Measurements from ENCODE around the gene TSC22D3. TPM values are rescaled to one million over a fixed set of nuclear protein-coding genes. Genes with fewer than 3 reads are reported as not detected.

TSC22D3 gene
- total and polyA plus RNA-seq, 2 experiments from 2014 or later: 455 to 647 TPM

GRCh38 chrX:107750861-107751445, 24.6 kb downstream of the TSC22D3 start:
- no peak overlapping the region for H3K4me2 ChIP-seq
- 83% methylated on average over 7 of the region's 7 CpGs for WGBS (ENCODE audit: low lambda C conversion rate, missing lambda C conversion rate)
- peaks cover 28% of the 10 kb centered on the region for H3K4me1 ChIP-seq (ENCODE audit: insufficient read depth)
- no peak for DNase-seq (ENCODE audit: low spot score)
- TF ChIP-seq EZH2 (IDR thresholded peaks at IDR 0.05; ENCODE audit: borderline replicate concordance): no peak
- no peak for TF ChIP-seq CTCF (IDR thresholded peaks at IDR 0.05; ENCODE audit: poor library complexity)
- TF ChIP-seq EZH2phosphoT487 (IDR thresholded peaks at IDR 0.05; ENCODE audit: low read depth, severe bottlenecking, unreplicated experiment): no peak
- H2AFZ ChIP-seq: no peak overlapping the region
- no peaks in the 10 kb centered on the region for H3K27me3 ChIP-seq
- H4K20me1 ChIP-seq (ENCODE audit: insufficient read depth, poor library complexity, severe bottlenecking): peaks cover 2% of the 10 kb centered on the region
- H3K9me2 ChIP-seq (replicated peaks; ENCODE audit: insufficient read depth): no peaks in the 10 kb centered on the region
- H3K4me3 ChIP-seq: no peak overlapping the region
- H3K79me2 ChIP-seq: peaks cover 21% of the 10 kb centered on the region
- no peaks in the 10 kb centered on the region for H3K36me3 ChIP-seq (replicated peaks; ENCODE audit: insufficient read depth, low read depth)
- no peak overlapping the region for H3K27ac ChIP-seq
- H3K9me3 ChIP-seq (ENCODE audit: low read depth): no peaks in the 10 kb centered on the region

GRCh38 chrX:107750263-107750662, 25.3 kb downstream of the TSC22D3 start:
- Histone ChIP-seq H3K4me3 (no peak overlapping the region), H3K79me2 (peaks cover 21% of the 10 kb centered on the region), H3K36me3 (replicated peaks; ENCODE audit: insufficient read depth, low read depth) (no peaks in the 10 kb centered on the region), H3K4me2 (no peak overlapping the region), H3K9me3 (ENCODE audit: low read depth) (no peaks in the 10 kb centered on the region), H3K27ac (no peak overlapping the region), H2AFZ (no peak overlapping the region), H3K4me1 (ENCODE audit: insufficient read depth) (peaks cover 30% of the 10 kb centered on the region), H3K9me2 (replicated peaks; ENCODE audit: insufficient read depth) (no peaks in the 10 kb centered on the region), H3K27me3 (no peaks in the 10 kb centered on the region), H4K20me1 (ENCODE audit: insufficient read depth, poor library complexity, severe bottlenecking) (peaks cover 2% of the 10 kb centered on the region)
- TF ChIP-seq EZH2phosphoT487 (IDR thresholded peaks at IDR 0.05; ENCODE audit: low read depth, severe bottlenecking, unreplicated experiment) (no peak), CTCF (IDR thresholded peaks at IDR 0.05; ENCODE audit: poor library complexity) (no peak), EZH2 (IDR thresholded peaks at IDR 0.05; ENCODE audit: borderline replicate concordance) (no peak)
- WGBS (ENCODE audit: low lambda C conversion rate, missing lambda C conversion rate): 90% methylated on average over 6 of the region's 6 CpGs
- DNase-seq (ENCODE audit: low spot score): no peak

- H3K27me3 ChIP-seq: no peaks in the 10 kb centered on the region
- H3K79me2 ChIP-seq: peaks cover 33% of the 10 kb centered on the region
- H4K20me1 ChIP-seq (ENCODE audit: insufficient read depth, poor library complexity, severe bottlenecking): no peaks in the 10 kb centered on the region
- no peak for DNase-seq (ENCODE audit: low spot score)
- no peaks in the 10 kb centered on the region for H3K9me2 ChIP-seq (replicated peaks; ENCODE audit: insufficient read depth)
- H3K4me1 ChIP-seq (ENCODE audit: insufficient read depth): peaks cover 33% of the 10 kb centered on the region
- WGBS (ENCODE audit: low lambda C conversion rate, missing lambda C conversion rate): 63% methylated on average over 6 of the region's 6 CpGs
- H3K9me3 ChIP-seq (ENCODE audit: low read depth): no peaks in the 10 kb centered on the region
- H3K4me3 ChIP-seq: no peak overlapping the region
- H2AFZ ChIP-seq: no peak overlapping the region
- no peaks in the 10 kb centered on the region for H3K36me3 ChIP-seq (replicated peaks; ENCODE audit: insufficient read depth, low read depth)
- peak overlapping the region; percentile 39 for H3K4me2 ChIP-seq
- TF ChIP-seq EZH2phosphoT487 (IDR thresholded peaks at IDR 0.05; ENCODE audit: low read depth, severe bottlenecking, unreplicated experiment) (no peak), CTCF (IDR thresholded peaks at IDR 0.05; ENCODE audit: poor library complexity) (no peak), EZH2 (IDR thresholded peaks at IDR 0.05; ENCODE audit: borderline replicate concordance) (no peak)
- peak overlapping the region; percentile 73 for H3K27ac ChIP-seq
These were observed 27.1 kb downstream of the TSC22D3 start for GRCh38 chrX:107748506-107748905.

Measured in hepatocyte (in vitro differentiated cells).